GOT3 (cell line): ENCODE results near the gene RASL11A.
"Not testable (repeated sequence)": the region's sequence is repeated elsewhere in the genome, so short reads cannot be mapped to it uniquely, and the experiment has no call there.

ENCODE experiments used
- DNase-seq: peaks from one replicate; lab custom pipeline; 2025; ENCODE audit warnings: mixed read lengths; lab: John Stamatoyannopoulos, UW

RASL11A gene

GRCh38 chr13:27269114-27269665, 1.4 kb upstream of the RASL11A start:
- no peak for DNase-seq

DNA sequence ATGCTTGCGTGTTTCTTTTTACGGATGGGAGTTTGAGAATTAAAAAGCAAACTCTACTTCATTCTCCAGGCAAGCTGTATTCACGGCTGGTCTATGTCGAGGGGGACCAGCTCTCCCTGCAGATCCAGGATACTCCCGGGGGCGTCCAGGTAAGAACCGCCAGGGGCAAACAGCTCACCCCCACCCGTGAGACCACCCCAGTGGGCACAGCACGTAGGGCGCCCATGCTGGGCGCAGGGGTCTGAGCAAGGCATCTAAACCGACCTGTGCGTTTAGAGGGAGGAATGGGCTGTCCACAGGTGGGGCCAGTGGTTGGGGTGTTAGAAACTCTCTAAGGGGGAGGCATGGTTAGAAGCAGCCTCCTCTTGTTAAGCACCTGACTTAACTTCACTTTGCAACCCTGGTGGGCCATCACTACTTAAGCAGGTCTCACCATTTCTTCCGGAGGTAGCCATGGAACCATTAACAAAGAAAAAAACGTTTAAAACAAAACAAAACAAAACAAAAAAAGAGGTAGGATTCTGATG, 1.0 kb downstream of the RASL11A start:
- DNase-seq, result no peak

DNA sequence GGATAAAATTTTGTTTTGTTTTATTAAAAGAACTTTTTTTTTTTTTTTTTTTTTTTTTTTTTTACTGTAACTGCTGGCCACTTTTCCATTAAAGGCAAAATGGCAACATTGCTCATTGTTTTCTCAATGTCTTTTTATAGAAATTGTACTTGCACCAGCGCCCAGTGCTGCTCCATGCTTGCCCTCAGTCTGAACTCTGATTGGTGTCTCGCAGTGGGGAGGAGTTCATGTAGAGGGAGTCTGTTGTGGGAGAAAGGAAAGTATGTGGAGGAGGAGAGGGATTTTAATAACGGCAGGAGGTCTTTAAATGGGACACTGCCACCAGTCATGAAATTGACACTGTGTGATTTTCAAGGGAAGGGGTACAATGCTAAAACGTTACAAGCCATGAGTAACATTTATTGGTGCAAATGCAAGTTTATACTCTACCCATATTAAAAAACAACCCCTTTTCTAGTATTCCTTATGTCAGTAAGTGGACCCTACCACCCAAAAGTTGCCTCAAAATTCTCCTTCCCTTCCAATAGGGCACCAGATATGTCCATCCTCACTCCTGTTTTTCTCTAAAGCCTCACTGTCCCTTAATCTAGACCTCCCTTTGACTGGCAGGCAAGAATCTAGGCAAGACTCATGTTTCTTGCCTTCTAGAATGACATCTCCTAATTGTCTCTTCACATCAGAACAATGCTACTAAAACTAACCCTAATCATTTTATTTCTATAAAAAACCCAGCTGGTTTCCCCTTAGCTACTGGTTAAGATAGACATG, 3.2 kb downstream of the RASL11A start:
- no peak for DNase-seq

DNA sequence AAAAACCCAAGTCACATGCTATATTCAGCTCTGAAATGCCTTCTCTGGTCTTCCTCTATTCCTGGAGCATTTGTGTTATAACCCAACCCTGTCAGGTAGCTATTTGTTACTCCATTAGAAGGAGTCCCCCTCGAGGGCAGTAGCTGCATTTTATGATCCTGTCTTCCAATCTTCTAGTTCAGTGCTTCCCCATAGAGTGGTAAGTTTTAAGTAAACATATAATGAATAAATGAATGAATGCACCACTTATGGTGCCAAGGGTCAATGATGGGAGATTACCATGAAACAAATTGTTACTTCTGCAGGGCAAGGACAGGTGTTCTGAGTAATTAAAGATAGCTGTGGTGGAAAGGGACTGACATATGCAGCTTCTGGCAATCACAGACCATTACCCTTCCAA, 4.0 kb downstream of the RASL11A start:
- no peak for DNase-seq

- no peak for DNase-seq
These were observed 5.6 kb downstream of the RASL11A start for GRCh38 chr13:27276188-27276587.

GRCh38 chr13:27279506-27279905, 8.9 kb downstream of the RASL11A start:
- no peak for DNase-seq

GRCh38 chr13:27280009-27280656, 9.5 kb downstream of the RASL11A start:
- no peak for DNase-seq

DNA sequence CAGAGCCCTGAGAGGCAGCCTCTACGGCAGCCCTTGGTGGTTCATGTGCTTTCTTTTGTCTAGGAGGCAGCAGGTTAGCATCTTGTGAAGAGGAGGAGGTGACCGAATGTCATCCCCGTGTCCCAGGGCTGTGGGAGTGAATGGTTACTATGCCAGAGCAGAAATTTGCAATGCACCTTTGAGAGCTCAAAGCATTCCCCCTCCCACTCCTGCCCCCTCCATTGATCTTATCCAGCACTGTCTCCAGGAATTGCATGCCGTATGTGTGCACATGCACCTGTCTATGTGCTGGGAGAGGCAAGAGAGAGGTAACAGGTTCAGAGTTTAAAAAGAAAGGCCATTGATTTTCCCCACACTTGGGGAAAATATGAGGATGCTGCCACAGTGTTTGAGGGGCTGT, 10.2 kb downstream of the RASL11A start:
- DNase-seq, result no peak

GRCh38 chr13:27281420-27281819, 10.8 kb downstream of the RASL11A start:
- no peak for DNase-seq

GRCh38 chr13:27283906-27284493, 13.4 kb downstream of the RASL11A start:
- no peak for DNase-seq

- DNase-seq, result no peak
These were observed 17.8 kb downstream of the RASL11A start for GRCh38 chr13:27288392-27288791.

DNA sequence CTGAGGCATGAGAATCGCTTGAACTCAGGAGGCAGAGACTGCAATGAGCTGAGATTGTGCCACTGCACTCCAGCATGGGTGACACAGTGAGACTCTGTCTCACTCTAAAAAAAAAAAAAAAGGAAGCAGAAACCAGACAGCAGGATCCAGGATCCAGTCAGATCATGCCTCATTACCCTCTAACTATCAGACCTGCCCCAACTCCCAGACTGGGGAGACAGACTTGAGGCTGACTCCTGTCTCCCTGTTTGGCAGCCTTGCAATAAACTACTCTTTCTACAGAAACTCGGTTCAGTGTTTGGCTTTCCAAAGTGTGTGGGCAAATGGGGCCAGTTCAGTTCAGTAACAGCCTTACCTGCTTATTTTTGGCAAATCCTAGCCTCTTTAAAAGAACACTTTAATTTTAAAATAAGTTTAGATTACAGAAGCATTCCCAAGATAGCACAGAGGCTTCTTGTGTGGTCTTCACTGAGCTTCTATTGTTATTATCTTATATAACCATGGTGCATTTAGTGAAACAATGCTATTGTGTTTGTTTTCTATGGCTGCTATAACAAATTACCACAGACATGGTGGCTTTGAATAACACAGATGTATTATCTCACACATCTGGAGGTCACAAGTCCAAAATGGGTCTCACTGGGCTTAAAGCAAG, 18.5 kb downstream of the RASL11A start:
- no peak for DNase-seq

DNA sequence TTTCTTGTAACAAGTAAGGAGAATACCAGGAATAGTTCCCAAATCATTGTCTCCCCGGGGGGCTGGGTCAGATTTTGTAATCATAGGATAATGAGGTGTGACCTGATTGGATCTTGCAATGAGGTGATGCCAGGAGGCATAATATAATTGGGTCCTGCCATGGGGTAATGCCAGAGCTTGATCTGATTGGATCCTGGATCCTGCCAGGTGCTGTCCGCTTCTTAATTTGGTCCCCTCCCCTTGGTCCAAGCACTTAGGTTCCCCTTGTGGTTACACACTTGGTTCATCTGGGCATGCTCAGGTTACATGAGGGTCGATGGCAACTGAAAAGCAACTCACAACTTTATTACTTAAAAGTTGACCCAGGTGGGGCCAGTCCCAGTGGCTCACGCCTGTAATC, 20.1 kb downstream of the RASL11A start:
- no peak for DNase-seq

GRCh38 chr13:27291967-27292366, 21.3 kb downstream of the RASL11A start:
- not testable (repeated sequence) for DNase-seq

DNA sequence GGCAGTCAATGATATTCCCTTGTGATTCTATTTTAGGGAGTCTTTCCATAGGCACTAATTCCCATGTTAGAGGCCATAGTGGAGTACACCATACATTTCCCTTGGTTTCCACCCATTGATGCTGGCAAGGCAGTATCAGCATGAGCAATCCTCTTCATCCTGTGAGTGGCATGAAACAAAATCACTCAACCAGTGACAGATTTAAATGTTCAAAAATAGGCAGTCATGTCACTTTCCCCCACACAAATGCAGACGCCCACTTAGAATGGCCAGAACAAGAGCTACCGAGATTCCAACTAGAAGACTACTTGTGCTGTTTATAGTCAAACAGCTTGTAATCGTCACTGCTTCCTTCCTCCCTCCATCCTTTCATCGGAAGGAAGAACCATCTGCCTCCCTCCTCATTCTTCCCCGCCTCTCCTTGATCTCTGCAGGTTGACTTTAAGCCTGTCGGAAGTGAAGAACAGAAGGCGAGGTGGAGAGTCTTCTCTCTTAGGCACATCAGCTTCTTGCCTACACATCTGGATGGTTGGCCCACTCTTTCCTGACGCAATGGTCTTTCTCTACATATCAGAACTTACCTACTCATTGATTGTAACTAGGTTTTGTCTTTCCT, 22.6 kb downstream of the RASL11A start:
- DNase-seq, result no peak

- no peak for DNase-seq
These were observed 23.4 kb downstream of the RASL11A start for GRCh38 chr13:27293873-27294515.

GRCh38 chr13:27295096-27295495, 24.5 kb downstream of the RASL11A start:
- DNase-seq, result no peak

DNA sequence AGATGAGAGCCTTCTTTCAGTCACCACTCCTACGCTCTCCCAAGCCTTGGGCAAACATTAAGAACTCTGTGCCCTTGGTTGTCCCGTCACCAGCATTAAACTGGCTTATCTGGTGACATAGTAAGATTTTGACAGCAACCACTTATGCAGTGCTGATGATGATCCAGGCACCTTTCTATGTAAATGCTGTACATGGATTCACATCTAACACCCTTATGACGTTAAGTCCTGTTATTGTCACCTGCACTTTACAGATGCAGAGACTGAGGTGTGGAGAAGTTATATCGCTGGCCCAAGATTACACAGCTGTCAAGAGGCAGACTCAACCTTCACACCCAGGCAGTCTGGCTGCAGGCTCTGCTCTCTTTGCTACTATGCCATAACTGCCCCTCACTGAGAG, 25.0 kb downstream of the RASL11A start:
- no peak for DNase-seq

DNA sequence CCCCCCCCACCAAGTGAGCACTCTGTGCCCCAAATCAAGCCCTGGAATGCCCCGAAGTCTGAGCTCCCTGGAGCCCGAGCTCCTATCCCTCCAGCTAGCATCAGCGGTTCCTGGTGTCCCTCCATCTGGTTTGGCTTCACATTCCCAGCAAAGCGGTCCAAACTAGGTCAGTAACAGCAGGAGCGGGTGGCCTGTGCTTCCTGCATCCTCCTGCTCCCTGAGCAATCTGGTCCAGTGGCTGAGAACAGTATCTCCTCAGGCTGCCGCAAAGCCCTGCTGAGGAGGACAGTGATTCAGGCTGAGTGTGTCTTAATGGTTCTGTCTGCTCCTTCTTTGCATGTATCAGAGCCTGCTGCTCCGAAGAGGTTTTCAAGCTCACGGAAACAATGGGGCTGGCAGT, 25.9 kb downstream of the RASL11A start:
- DNase-seq, result no peak

DNA sequence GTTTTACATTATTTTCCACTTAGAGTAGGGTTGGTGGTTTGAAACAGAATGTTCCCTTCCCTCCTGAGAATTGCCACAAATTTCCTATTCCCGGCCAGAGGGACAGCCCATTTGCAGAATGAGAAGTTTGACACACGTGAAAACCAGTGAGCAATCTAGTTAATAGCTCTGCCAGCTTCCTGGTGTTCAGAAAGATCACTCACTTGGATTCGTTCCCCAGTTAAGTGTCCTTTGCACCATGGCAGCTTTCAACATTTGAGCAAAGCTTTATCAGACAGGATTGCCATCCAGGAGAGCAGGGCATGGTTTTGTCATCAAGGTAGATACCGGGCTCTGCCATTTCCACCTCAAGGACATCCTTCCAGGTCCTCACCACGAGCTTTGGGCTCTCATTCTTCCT, 28.2 kb downstream of the RASL11A start:
- no peak for DNase-seq

DNA sequence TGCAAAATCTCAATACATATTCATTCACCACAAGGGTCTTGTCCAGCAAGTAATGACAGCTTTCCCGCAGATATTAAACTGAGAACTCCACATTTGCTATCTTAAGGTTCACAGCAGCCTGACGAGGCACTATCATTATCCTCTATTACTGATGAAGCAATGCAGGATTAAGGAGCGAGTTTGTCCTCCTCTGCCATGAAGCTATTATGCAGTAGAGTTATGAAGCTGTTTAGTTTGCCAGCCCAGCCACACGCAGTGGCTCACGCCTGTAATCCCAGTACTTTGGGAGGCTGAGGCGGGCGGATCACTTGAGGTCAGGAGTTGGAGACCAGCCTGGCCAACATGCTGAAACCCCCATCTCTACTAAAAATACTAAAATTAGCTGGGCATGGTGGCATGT, 29.8 kb downstream of the RASL11A start:
- not testable (repeated sequence) for DNase-seq
